Spleen (tissue), 11 donors: ENCODE measurements around the gene APBB3. TPM values are rescaled to one million over a fixed set of nuclear protein-coding genes. Genes with fewer than 3 reads are reported as not detected.
A peak's percentile ranks its signal among the peaks of the same experiment; 100 is the strongest.
"Not testable (repeated sequence)": the region's sequence is repeated elsewhere in the genome, so short reads cannot be mapped to it uniquely, and the experiment has no call there.

Source experiments
- DNase-seq: peaks from one replicate; pipeline ENCODE4 v3.0.0-alpha.2; 2020
- H3K27ac ChIP-seq, 8 donors: fragments of 200-600 bp; sonication (generic) in 7 of 8; 1 replicate in 4 of 8; 2 replicates in 4 of 8; pipeline versions ENCODE4 v1.5.0 to v1.8.0; 2016 to 2021; ENCODE audit warnings: inconsistent platforms in 4 of 8, mild to moderate bottlenecking in 4 of 8, moderate library complexity in 1 of 8
- H3K27me3 ChIP-seq, 7 donors: fragments of 200-600 bp; sonication (generic) in 6 of 7; replicated peaks in 1 of 7; 1 replicate in 4 of 7; 2 replicates in 3 of 7; pipeline versions ENCODE4 v1.5.0 to v1.8.0; 2016 to 2021; ENCODE audit warnings: inconsistent platforms in 3 of 7, mild to moderate bottlenecking in 1 of 7
- H3K36me3 ChIP-seq, 6 donors: fragments of 200-600 bp; sonication (generic) in 5 of 6; 1 replicate in 4 of 6; 2 replicates in 2 of 6; pipeline versions ENCODE4 v1.5.0 to v1.8.0; 2016 to 2021; ENCODE audit warnings: inconsistent platforms in 2 of 6
- H3K4me1 ChIP-seq, 6 donors: fragments of 200-600 bp; sonication (generic) in 5 of 6; 1 replicate in 3 of 6; 2 replicates in 3 of 6; pipeline versions ENCODE4 v1.5.0 to v1.8.0; 2016 to 2021; ENCODE audit warnings: inconsistent platforms in 3 of 6
- H3K4me3 ChIP-seq, 8 donors: fragments of 200-600 bp; sonication (generic) in 7 of 8; 1 replicate in 4 of 8; 2 replicates in 4 of 8; pipeline versions ENCODE4 v1.5.0 to v1.8.0; 2016 to 2021; ENCODE audit warnings: inconsistent platforms in 4 of 8, mild to moderate bottlenecking in 4 of 8, moderate library complexity in 2 of 8
- H3K9me3 ChIP-seq, 8 donors: fragments of 200-600 bp; sonication (generic) in 7 of 8; 1 replicate in 4 of 8; 2 replicates in 4 of 8; pipeline versions ENCODE4 v1.5.0 to v1.8.0; 2016 to 2021; ENCODE audit warnings: inconsistent platforms in 4 of 8
- CTCF ChIP-seq, 11 experiments: fragments of 200-600 bp in 7 of 11; fragments of 450-650 bp in 4 of 11; sonication (generic) in 4 of 11; IDR thresholded peaks in 8 of 11; conservative IDR thresholded peaks in 3 of 11; 1 replicate in 7 of 11; 2 replicates in 4 of 11; pipeline versions ENCODE4 v1.4.0 to v1.8.0; 2016 to 2021; ENCODE audit warnings: antibody characterized with exemption in 11 of 11, inconsistent platforms in 4 of 11, mild to moderate bottlenecking in 1 of 11
- POLR2A ChIP-seq, 3 donors: fragments of 450-650 bp; IDR thresholded peaks; one replicate each; pipeline ENCODE4 v1.5.1; 2017; ENCODE audit warnings: antibody characterized with exemption in 3 of 3, mild to moderate bottlenecking in 1 of 3
- POLR2AphosphoS5 ChIP-seq, 3 donors: sonication (generic); formaldehyde crosslinking; IDR thresholded peaks; one replicate each; pipeline ENCODE4 v1.5.1; 2017; ENCODE audit warnings: antibody characterized with exemption in 3 of 3
- WGBS, 5 donors: extraction: QIAGEN DNeasy Blood & Tissue Kit in 3 of 5; methylation state at CpG; one replicate each; pipeline versions ENCODE4 v1.1.5 to v1.1.7; 2013 to 2018; 5-methylcytosine and 5-hydroxymethylcytosine counted together
- intact Hi-C: fragments of 100-400 bp; cut with DNase I; formaldehyde crosslinking; loops from one replicate; pipeline ENCODE4 v1.15.0; 2023; ENCODE audit warnings: low total_unique reads
- polyA plus RNA-seq, 3 donors: library from polyadenylated mRNA; stranded (reverse); fragments of 200-250 nt; gene quantifications; one replicate each; pipeline ENCODE4 v1.2.1, GENCODE V29; 2013
- total RNA-seq, 7 donors: library from RNA; depleted of rRNA in 3 of 7; stranded (reverse); fragments of >200 nt in 3 of 7; fragmentation: NEBNext Ultra II Directional in 4 of 7; extraction: Animal tissue kit (Norgen Biotek cat#: 25700) in 4 of 7; gene quantifications; one replicate each; pipeline versions ENCODE4 v1.1.0 to v1.2.1, GENCODE V29; 2016 to 2021
- donor health status: healthy with polysubstance abuse.
- donor health status: DM: no; HTN: no; CAD: no; lungs with moderate emphysema.
- donor health status: DM: no; HTN: no; CAD: no.
- donor health status: Bipolar disorder and iron deficiency.
- donor health status: healthy.
- donor health status: DM: no; HTN: no; CAD: no.
- donor health status: DM: yes; HTN: yes; CAD: no.

Gene APBB3
- total and polyA plus RNA-seq, 10 donors = 26.0 to 57.8 (median 41.9) TPM

GRCh38 chr5:140595538-140596300 is 31.3 kb upstream of the APBB3 start:
- H3K4me1 ChIP-seq = peaks cover 5 to 56% (median 22%) of the 10 kb centered on the region in 6 donors
- 48 to 58% (median 51%) methylated on average over 5 of the region's 5 CpGs for WGBS, 5 donors
- no peaks in the 10 kb centered on the region for H3K27me3 ChIP-seq
- H3K4me3 ChIP-seq = peak overlapping the region in 1 of 8 donors; percentile 44
- intact Hi-C loops = no loop called here
- H3K36me3 ChIP-seq = no peaks in the 10 kb centered on the region
- no peak for DNase-seq
- H3K27ac ChIP-seq = peak overlapping the region in 7 of 8 donors; percentile 63 to 89 (median 73)
- TF ChIP-seq POLR2AphosphoS5 (IDR thresholded peaks at IDR 0.05) = peak in 1 of 3 donors; percentile 75
- TF ChIP-seq CTCF (IDR thresholded peaks at IDR 0.05 in 8 of 11, conservative IDR thresholded peaks at IDR 0.05 in 3 of 11) = no peak
- no peaks in the 10 kb centered on the region for H3K9me3 ChIP-seq

- WGBS, 5 donors = 73 to 88% (median 83%) methylated on average over 2 to 6 of the region's 6 CpGs; no CpG with 5 or more reads in 1 of the 5 donors
- Histone ChIP-seq H3K27ac (peak overlapping the region in 4 of 8 donors; percentile 73 to 89 (median 84)), H3K36me3 (no peaks in the 10 kb centered on the region), H3K4me3 (no peak overlapping the region), H3K4me1 (peaks cover 5 to 71% (median 35%) of the 10 kb centered on the region in 6 donors), H3K9me3 (no peaks in the 10 kb centered on the region), H3K27me3 (no peaks in the 10 kb centered on the region)
- no peak for DNase-seq
- intact Hi-C loops = no loop called here
- TF ChIP-seq POLR2AphosphoS5 (IDR thresholded peaks at IDR 0.05) (no peak), POLR2A (IDR thresholded peaks at IDR 0.05) (no peak), CTCF (IDR thresholded peaks at IDR 0.05 in 8 of 11, conservative IDR thresholded peaks at IDR 0.05 in 3 of 11) (no peak)
Measured at GRCh38 chr5:140594169-140594568, 29.8 kb upstream of the APBB3 start.

GRCh38 chr5:140593070-140593469 is 28.7 kb upstream of the APBB3 start:
- WGBS, 5 donors = 50 to 72% (median 62%) methylated on average over 10 to 14 of the region's 14 CpGs
- H3K9me3 ChIP-seq, DNase-seq, H3K4me3 ChIP-seq, H3K36me3 ChIP-seq, H3K27me3 ChIP-seq, intact Hi-C loops: not testable (repeated sequence)
- Histone ChIP-seq H3K27ac (peak overlapping the region in 1 of 8 donors; percentile 89), H3K4me1 (peaks cover 11 to 82% (median 43%) of the 10 kb centered on the region in 6 donors)

GRCh38 chr5:140591747-140592372 is 27.5 kb upstream of the APBB3 start:
- Histone ChIP-seq H3K4me1 (peaks cover 11 to 85% (median 41%) of the 10 kb centered on the region in 6 donors), H3K4me3 (peak overlapping the region in 4 of 8 donors; percentile 8 to 41 (median 27))

GRCh38 chr5:140590861-140591260 is 26.5 kb upstream of the APBB3 start:
- H3K27me3 ChIP-seq = no peaks in the 10 kb centered on the region
- no peaks in the 10 kb centered on the region for H3K36me3 ChIP-seq
- intact Hi-C loops = no loop called here
- TF ChIP-seq CTCF (IDR thresholded peaks at IDR 0.05 in 8 of 11, conservative IDR thresholded peaks at IDR 0.05 in 3 of 11) (no peak), POLR2A (IDR thresholded peaks at IDR 0.05) (no peak), POLR2AphosphoS5 (IDR thresholded peaks at IDR 0.05) (no peak)
- H3K27ac ChIP-seq = peak overlapping the region in 6 of 8 donors; percentile 20 to 89 (median 78)
- 92 to 96% (median 95%) methylated on average over 4 to 7 of the region's 7 CpGs for WGBS, 5 donors
- H3K9me3 ChIP-seq = no peaks in the 10 kb centered on the region
- no peak for DNase-seq
- peak overlapping the region in 3 of 8 donors; percentile 23 to 41 (median 31) for H3K4me3 ChIP-seq
- peaks cover 10 to 75% (median 32%) of the 10 kb centered on the region in 6 donors for H3K4me1 ChIP-seq

More at GRCh38 chr5:140591747-140592372, 27.5 kb upstream of the APBB3 start:
- peak overlapping the region in 7 of 8 donors; percentile 35 to 89 (median 75) for H3K27ac ChIP-seq
- intact Hi-C loops = no loop called here
- no peaks in the 10 kb centered on the region for H3K36me3 ChIP-seq
- no peaks in the 10 kb centered on the region for H3K27me3 ChIP-seq
- no peaks in the 10 kb centered on the region for H3K9me3 ChIP-seq
- TF ChIP-seq POLR2A (IDR thresholded peaks at IDR 0.05) (no peak), POLR2AphosphoS5 (IDR thresholded peaks at IDR 0.05) (peak in 1 of 3 donors; percentile 49)
- WGBS, 5 donors = 65 to 76% (median 69%) methylated on average over 5 of the region's 5 CpGs
- DNase-seq = no peak
